ENCODE results near the gene ATP5PB.

ATP5PB gene

GRCh38 chr1:111475701-111476100 lies 26.4 kb downstream of the ATP5PB start:
- no peak for DNase-seq (ENCODE audit: low spot score)

- no peak for DNase-seq (ENCODE audit: low spot score)
Measured at GRCh38 chr1:111476214-111476613, 26.9 kb downstream of the ATP5PB start.

- no peak for DNase-seq (ENCODE audit: low spot score)
Measured at GRCh38 chr1:111476761-111477309, 27.6 kb downstream of the ATP5PB start.

GRCh38 chr1:111480674-111481073 lies 31.4 kb downstream of the ATP5PB start:
- DNase-seq (ENCODE audit: low spot score), result no peak

GRCh38 chr1:111481387-111482221 lies 32.3 kb downstream of the ATP5PB start:
- DNase-seq (ENCODE audit: low spot score), result peak; percentile 24

- no peak for DNase-seq (ENCODE audit: low spot score)
Measured at GRCh38 chr1:111483166-111483565, 33.9 kb downstream of the ATP5PB start.

GRCh38 chr1:111483876-111484275 lies 34.6 kb downstream of the ATP5PB start:
- no peak for DNase-seq (ENCODE audit: low spot score)

- DNase-seq (ENCODE audit: low spot score), result no peak
Measured at GRCh38 chr1:111484391-111485026, 35.2 kb downstream of the ATP5PB start.

GRCh38 chr1:111486431-111486830 lies 37.2 kb downstream of the ATP5PB start:
- no peak for DNase-seq (ENCODE audit: low spot score)

- DNase-seq (ENCODE audit: low spot score), result no peak
Measured at GRCh38 chr1:111487133-111487532, 37.9 kb downstream of the ATP5PB start.

GRCh38 chr1:111488669-111489068 lies 39.4 kb downstream of the ATP5PB start:
- no peak for DNase-seq (ENCODE audit: low spot score)

- DNase-seq (ENCODE audit: low spot score), result no peak
Measured at GRCh38 chr1:111489604-111490003, 40.3 kb downstream of the ATP5PB start.

- DNase-seq (ENCODE audit: low spot score), result no peak
Measured at GRCh38 chr1:111490220-111490619, 41.0 kb downstream of the ATP5PB start.

GRCh38 chr1:111491070-111491469 lies 41.8 kb downstream of the ATP5PB start:
- DNase-seq (ENCODE audit: low spot score), result no peak

GRCh38 chr1:111496398-111496797 lies 47.1 kb downstream of the ATP5PB start:
- DNase-seq (ENCODE audit: low spot score), result no peak

GRCh38 chr1:111497592-111497991 lies 48.3 kb downstream of the ATP5PB start:
- DNase-seq (ENCODE audit: low spot score), result no peak

GRCh38 chr1:111499026-111499785 lies 49.9 kb downstream of the ATP5PB start:
- no peak for DNase-seq (ENCODE audit: low spot score)

- DNase-seq (ENCODE audit: low spot score), result no peak
Measured at GRCh38 chr1:111501645-111502044, 52.4 kb downstream of the ATP5PB start.

GRCh38 chr1:111503585-111504060 lies 54.4 kb downstream of the ATP5PB start, which contains the start of the genes ADORA3 and TMIGD3:
Gene ADORA3 (minus strand): TSS chr1:111503633. CDS start chr1:111503354, 279 bp downstream.
Gene TMIGD3 (minus strand): TSS chr1:111503633. CDS start chr1:111503354, 279 bp downstream.
- DNase-seq (ENCODE audit: low spot score), result no peak

- DNase-seq (ENCODE audit: low spot score), result no peak
Measured at GRCh38 chr1:111504097-111504496, 54.8 kb downstream of the ATP5PB start.

GRCh38 chr1:111505641-111506119 lies 56.4 kb downstream of the ATP5PB start:
- DNase-seq (ENCODE audit: low spot score), result no peak

GRCh38 chr1:111506561-111506960 lies 57.3 kb downstream of the ATP5PB start:
- no peak for DNase-seq (ENCODE audit: low spot score)
